Panc1 (cell line): ENCODE measurements around the gene CIB2. TPM values are rescaled to one million over a fixed set of nuclear protein-coding genes. Genes with fewer than 3 reads are reported as not detected.

Experiments
- ATAC-seq: fragments of 200-7000 bp; cut with Tn5 transposase; 2 replicates; pipeline ENCODE4 v1.9.1; 2020; ENCODE audit warnings: mild to moderate bottlenecking, moderate library complexity
- BruUV-seq: library from RNA; stranded (reverse); fragments of 400-500 nt; replicated peaks from 2 replicates; lab custom pipeline; 2021; lab: Mats Ljungman, UMichigan
- CTCF ChIA-PET: fragments of 300-600 bp; sonication (Branson Sonifier 250); formaldehyde crosslinking; loops from one replicate; lab custom pipeline; 2022; ENCODE audit warnings: antibody characterized with exemption; lab: Charles Lee
- POLR2A ChIA-PET: fragments of 300-600 bp; sonication (Branson Sonifier 250); formaldehyde crosslinking; loops from one replicate; lab custom pipeline; 2022; ENCODE audit warnings: antibody characterized with exemption; lab: Charles Lee
- DNase-seq: peaks from one replicate; pipeline ENCODE4 v3.0.0-alpha.2; 2010; ENCODE audit warnings: low read depth, low spot score
- H3K27ac ChIP-seq: 2 replicates; pipeline ENCODE4 v1.5.1; 2011; ENCODE audit warnings: mild to moderate bottlenecking, low read length, inconsistent platforms
- H3K27me3 ChIP-seq: fragments of 200-500 bp; sonication (Bioruptor generic); 2 replicates; pipeline ENCODE4 v1.6.0; 2014; ENCODE audit warnings: low read length, inconsistent platforms; ENCODE audit not compliant: control insufficient read depth, insufficient read depth
- H3K36me3 ChIP-seq: fragments of 200-500 bp; sonication (Bioruptor generic); 2 replicates; pipeline ENCODE4 v1.5.1; 2014; ENCODE audit warnings: inconsistent platforms, mild to moderate bottlenecking, low read length, moderate library complexity; ENCODE audit not compliant: control insufficient read depth, insufficient read depth
- H3K4me1 ChIP-seq: 2 replicates; pipeline ENCODE4 v1.5.1; 2011; ENCODE audit warnings: inconsistent platforms, mild to moderate bottlenecking, low read length, moderate library complexity; ENCODE audit not compliant: control insufficient read depth, insufficient read depth
- H3K4me3 ChIP-seq, 2 experiments: 2 replicates each; pipeline ENCODE4 v1.5.1; 2011 to 2012; ENCODE audit warnings: low read depth in 2 of 2, low read length in 2 of 2, mild to moderate bottlenecking in 2 of 2, inconsistent platforms in 1 of 2, moderate library complexity in 1 of 2
- H3K9me3 ChIP-seq: fragments of 200-500 bp; sonication (Bioruptor generic); 2 replicates; pipeline ENCODE4 v1.5.1; 2014; ENCODE audit warnings: low read depth, mild to moderate bottlenecking, inconsistent platforms, low read length, moderate library complexity; ENCODE audit not compliant: control insufficient read depth, insufficient read depth
- POLR2AphosphoS5 ChIP-seq: IDR thresholded peaks from 2 replicates; pipeline ENCODE4 v1.6.1; 2012; ENCODE audit warnings: mild to moderate bottlenecking, low read depth, low read length, moderate library complexity
- REST ChIP-seq, 2 experiments: IDR thresholded peaks; 2 replicates each; pipeline ENCODE4 v1.6.1; 2011 to 2012; ENCODE audit warnings: low read depth in 2 of 2, control low read depth in 1 of 2, low read length in 1 of 2, mild to moderate bottlenecking in 1 of 2, moderate library complexity in 1 of 2; ENCODE audit not compliant: insufficient read depth in 1 of 2
- SIN3A ChIP-seq: IDR thresholded peaks from 2 replicates; pipeline ENCODE4 v1.6.1; 2012; ENCODE audit warnings: low read depth, mild to moderate bottlenecking, low read length, moderate library complexity, borderline replicate concordance; ENCODE audit not compliant: insufficient read depth
- TCF7L2 ChIP-seq: IDR thresholded peaks from 2 replicates; pipeline ENCODE4 v1.6.1; 2011; ENCODE audit warnings: mild to moderate bottlenecking, low read depth, low read length, inconsistent platforms
- in situ Hi-C: cut with HindIII; loops from 2 replicates; pipeline ENCODE4 v1.10.0; 2016; ENCODE audit warnings: low sequenced_read_pairs, low pct_unique_long_range_greater_than_20kb
- intact Hi-C: fragments of 100-400 bp; cut with micrococcal nuclease; formaldehyde crosslinking; loops from one replicate; pipeline ENCODE4 v1.10.0; 2022; ENCODE audit not compliant: unreplicated experiment
- total RNA-seq: library from RNA; stranded (reverse); gene quantifications from one replicate; pipeline ENCODE4 v1.2.1, GENCODE V29; 2021; ENCODE audit not compliant: unreplicated experiment
- TF ChIP-seq, protein P1 (sequence below): fragments of 450-650 bp; IDR thresholded peaks from 2 replicates; pipeline ENCODE4 v1.5.1; 2017; ENCODE audit warnings: mild to moderate bottlenecking

CIB2 gene
- total RNA-seq, 1 experiment from 2014 or later = 37.3 TPM

- BruUV-seq = no TSS peak
- POLR2A ChIA-PET = no interaction called here
- Histone ChIP-seq H3K4me3 (peak overlapping the region; percentile 64 to 87), H3K27me3 (no peaks in the 10 kb centered on the region), H3K27ac (peak overlapping the region; percentile 63), H3K36me3 (no peaks in the 10 kb centered on the region; the same call in 1 of the 2 replicates), H3K9me3 (no peaks in the 10 kb centered on the region), H3K4me1 (peaks cover 13% of the 10 kb centered on the region)
- in situ Hi-C loops (loop anchor here (25.0 kb wide), 1 partner anchor 112 kb away; the partner anchor contains the start of gene DNAJA4), intact Hi-C loops (no loop called here)
- TF ChIP-seq, protein P1, sequence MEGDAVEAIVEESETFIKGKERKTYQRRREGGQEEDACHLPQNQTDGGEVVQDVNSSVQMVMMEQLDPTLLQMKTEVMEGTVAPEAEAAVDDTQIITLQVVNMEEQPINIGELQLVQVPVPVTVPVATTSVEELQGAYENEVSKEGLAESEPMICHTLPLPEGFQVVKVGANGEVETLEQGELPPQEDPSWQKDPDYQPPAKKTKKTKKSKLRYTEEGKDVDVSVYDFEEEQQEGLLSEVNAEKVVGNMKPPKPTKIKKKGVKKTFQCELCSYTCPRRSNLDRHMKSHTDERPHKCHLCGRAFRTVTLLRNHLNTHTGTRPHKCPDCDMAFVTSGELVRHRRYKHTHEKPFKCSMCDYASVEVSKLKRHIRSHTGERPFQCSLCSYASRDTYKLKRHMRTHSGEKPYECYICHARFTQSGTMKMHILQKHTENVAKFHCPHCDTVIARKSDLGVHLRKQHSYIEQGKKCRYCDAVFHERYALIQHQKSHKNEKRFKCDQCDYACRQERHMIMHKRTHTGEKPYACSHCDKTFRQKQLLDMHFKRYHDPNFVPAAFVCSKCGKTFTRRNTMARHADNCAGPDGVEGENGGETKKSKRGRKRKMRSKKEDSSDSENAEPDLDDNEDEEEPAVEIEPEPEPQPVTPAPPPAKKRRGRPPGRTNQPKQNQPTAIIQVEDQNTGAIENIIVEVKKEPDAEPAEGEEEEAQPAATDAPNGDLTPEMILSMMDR = no peak
- DNase-seq (no peak), ATAC-seq (peak; percentile 14)
- CTCF ChIA-PET = interaction anchor here (0.9 kb wide), 1 partner anchor 91 kb away, joined by 4 read pairs; no protein-coding TSS in a partner anchor
Observed at GRCh38 chr15:78149805-78150751, 18.8 kb upstream of the CIB2 start.

DNA sequence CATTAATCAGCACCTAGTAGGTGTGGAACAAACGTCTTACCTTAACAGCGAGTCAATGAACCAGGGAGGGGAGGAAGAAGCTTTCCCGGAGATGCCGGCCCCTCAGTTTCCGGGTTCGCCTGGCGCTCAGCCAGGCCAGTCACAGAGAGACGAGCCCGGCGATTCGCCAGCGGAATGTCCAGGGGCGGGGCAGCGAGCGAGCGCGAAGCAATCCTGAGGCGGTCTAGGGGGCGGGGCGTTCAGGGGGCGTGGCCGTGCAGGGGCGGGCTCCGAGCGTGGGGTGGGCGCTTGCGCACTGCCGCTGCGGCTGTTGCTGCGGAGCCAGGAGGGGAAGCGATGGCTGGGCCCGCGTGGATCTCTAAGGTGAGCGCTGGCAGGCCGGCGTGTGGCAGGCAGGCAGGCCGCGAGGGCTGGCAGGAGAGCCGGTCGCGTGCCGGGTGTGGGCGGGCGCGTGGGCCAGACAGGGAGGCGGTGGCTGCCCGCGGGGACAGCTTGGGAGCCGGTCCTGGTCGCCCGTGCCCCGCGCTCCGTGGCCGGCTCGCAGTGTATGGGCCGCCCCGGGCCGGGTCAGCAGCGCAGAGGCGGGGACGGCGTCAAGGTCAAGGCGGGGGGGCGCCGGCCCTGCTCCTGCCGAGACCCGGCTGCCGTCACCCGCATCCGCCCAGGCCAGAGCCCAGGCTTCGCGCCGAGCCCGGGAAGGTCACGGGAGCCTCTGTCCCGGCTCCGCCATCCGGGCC lies 18.0 kb upstream of the CIB2 start, which contains the start of gene IDH3A:
TSS of gene IDH3A (plus strand) at position 295 of the 737 bp plus-strand sequence. CDS start at position 337, 42 bp downstream.
- ChIA-PET POLR2A (interaction anchor here (0.7 kb wide), 2 partner anchors 62 to 154 kb away, joined by 4 to 5 read pairs; no protein-coding TSS in a partner anchor), CTCF (interaction anchor here (0.6 to 0.9 kb wide), 4 partner anchors 88 to 368 kb away, joined by 3 to 5 read pairs (median 4); no protein-coding TSS in a partner anchor)
- peak; percentile 71 for DNase-seq
- Histone ChIP-seq H3K4me1 (peaks cover 13% of the 10 kb centered on the region), H3K9me3 (no peaks in the 10 kb centered on the region), H3K27me3 (no peaks in the 10 kb centered on the region), H3K27ac (peak within 1 kb of the TSS; percentile 93), H3K36me3 (no peaks in the 10 kb centered on the region; the same call in 1 of the 2 replicates), H3K4me3 (peak within 1 kb of the TSS; percentile 64 to 87)
- no peak for TF ChIP-seq TCF7L2
- peak; percentile 97 for TF ChIP-seq POLR2AphosphoS5
- peak; percentile 72; the same call in 1 of the 2 replicates for TF ChIP-seq SIN3A
- in situ Hi-C loops = loop anchor here (25.0 kb wide), 1 partner anchor 113 kb away; the partner anchor contains the start of gene DNAJA4
- BruUV-seq = no TSS peak
- intact Hi-C loops = no loop called here
- peak; percentile 98 for ATAC-seq

- H3K27ac ChIP-seq = peak overlapping the region; percentile 93
- peak; percentile 3; the same call in 1 of the 2 replicates for ATAC-seq
- H3K9me3 ChIP-seq = no peaks in the 10 kb centered on the region
- in situ Hi-C loops (loop anchor here (25.0 kb wide), 1 partner anchor 114 kb away; the partner anchor contains the start of gene DNAJA4), intact Hi-C loops (no loop called here)
- TSS peak; percentile 96 for BruUV-seq
- H3K36me3 ChIP-seq = no peaks in the 10 kb centered on the region; the same call in 1 of the 2 replicates
- no peak for DNase-seq
- TF ChIP-seq SIN3A = no peak
- no peak for TF ChIP-seq TCF7L2
- TF ChIP-seq, protein P1 = no peak
- no peak for TF ChIP-seq REST (IDR thresholded peaks at IDR 0.05; ENCODE audit: insufficient read depth in 1 of 2, low read depth in 2 of 2, low read length in 1 of 2)
- TF ChIP-seq POLR2AphosphoS5 = no peak
- peak overlapping the region; percentile 64 to 87 for H3K4me3 ChIP-seq
- no peaks in the 10 kb centered on the region for H3K27me3 ChIP-seq
- CTCF ChIA-PET = interaction anchor here (0.6 to 0.7 kb wide), 3 partner anchors 89 to 367 kb away, joined by 3 to 5 read pairs (median 3); no protein-coding TSS in a partner anchor
- POLR2A ChIA-PET = interaction anchor here (0.6 to 0.7 kb wide), 4 partner anchors 63 to 238 kb away, joined by 3 to 10 read pairs (median 4); no protein-coding TSS in a partner anchor
- H3K4me1 ChIP-seq = peaks cover 13% of the 10 kb centered on the region
Observed at GRCh38 chr15:78148392-78149067, 17.3 kb upstream of the CIB2 start.
